SK-N-SH (cell line): ENCODE measurements around the gene ADAMTS3.

Source experiments
- EP300 ChIP-seq, 2 experiments: IDR thresholded peaks; 2 replicates each; pipeline versions ENCODE4 v1.4.0 to v1.6.1; 2012; ENCODE audit warnings: borderline replicate concordance in 1 of 2, low read depth in 1 of 2, low read length in 1 of 2
- EZH2phosphoT487 ChIP-seq: fragments of 200-600 bp; sonication (generic); IDR thresholded peaks from 2 replicates; pipeline ENCODE4 v1.6.1; 2017; ENCODE audit warnings: low read depth, mixed run types, mild to moderate bottlenecking, antibody characterized with exemption, moderate library complexity, borderline replicate concordance
- POLR2AphosphoS5 ChIP-seq: IDR thresholded peaks from 2 replicates; pipeline ENCODE4 v1.6.1; 2012; ENCODE audit warnings: low read depth, low read length
- RAD21 ChIP-seq: IDR thresholded peaks from 2 replicates; pipeline ENCODE4 v1.6.1; 2012; ENCODE audit warnings: mild to moderate bottlenecking, low read length
- RCOR1 ChIP-seq: fragments of 150-350 bp; IDR thresholded peaks from 2 replicates; pipeline ENCODE4 v1.6.1; 2017; ENCODE audit warnings: antibody characterized with exemption, low read length
- SIN3A ChIP-seq: IDR thresholded peaks from 2 replicates; pipeline ENCODE4 v1.6.1; 2012; ENCODE audit warnings: low read depth, mild to moderate bottlenecking, low read length, moderate library complexity, borderline replicate concordance
- TCF12 ChIP-seq: IDR thresholded peaks from 2 replicates; pipeline ENCODE4 v1.4.0; 2012
- TEAD4 ChIP-seq: IDR thresholded peaks from 2 replicates; pipeline ENCODE4 v1.4.0; 2012; ENCODE audit warnings: mild to moderate bottlenecking, borderline replicate concordance; ENCODE audit not compliant: insufficient read depth
- TF ChIP-seq, protein P1 (sequence below): IDR thresholded peaks from 2 replicates; pipeline ENCODE4 v1.4.0; 2012; ENCODE audit warnings: low read depth
- TF ChIP-seq, protein P2 (sequence below): fragments of 200-600 bp; sonication (generic); IDR thresholded peaks from 2 replicates; pipeline ENCODE4 v1.6.1; 2017; ENCODE audit warnings: antibody characterized with exemption, mild to moderate bottlenecking, moderate library complexity
- TF ChIP-seq, protein P3 (sequence below): IDR thresholded peaks from 2 replicates; pipeline ENCODE4 v1.6.1; 2012; ENCODE audit warnings: mild to moderate bottlenecking, low read depth, low read length, moderate library complexity

DNA sequence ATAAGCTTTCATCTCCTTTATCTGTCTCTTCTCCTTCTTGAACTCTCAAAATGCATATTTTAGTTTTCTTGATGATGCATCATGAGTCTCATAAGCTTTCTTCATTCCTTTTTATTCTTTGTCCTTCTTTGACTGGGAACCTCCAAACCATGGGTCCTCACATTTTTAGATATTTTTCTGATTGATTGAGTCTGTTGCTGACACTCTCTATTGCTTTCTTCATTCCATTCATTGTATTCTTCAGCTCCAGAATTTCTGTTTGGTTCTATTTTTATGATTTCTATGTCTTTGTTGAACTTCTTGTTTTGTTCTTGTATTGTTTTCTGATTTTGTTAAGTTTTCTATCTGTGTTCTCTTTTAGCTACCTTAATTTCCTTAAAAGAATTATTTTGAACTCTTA, 74.9 kb downstream of the ADAMTS3 start:
- TF ChIP-seq EZH2phosphoT487 (no peak), POLR2AphosphoS5 (no peak), TCF12 (no peak), TEAD4 (no peak), EP300 (IDR thresholded peaks at IDR 0.05; ENCODE audit: borderline replicate concordance in 1 of 2, low read depth in 1 of 2, low read length in 1 of 2) (no peak), RCOR1 (no peak), SIN3A (no peak), RAD21 (no peak)
- TF ChIP-seq, protein P1, sequence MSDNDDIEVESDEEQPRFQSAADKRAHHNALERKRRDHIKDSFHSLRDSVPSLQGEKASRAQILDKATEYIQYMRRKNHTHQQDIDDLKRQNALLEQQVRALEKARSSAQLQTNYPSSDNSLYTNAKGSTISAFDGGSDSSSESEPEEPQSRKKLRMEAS: no peak
- TF ChIP-seq, protein P2, sequence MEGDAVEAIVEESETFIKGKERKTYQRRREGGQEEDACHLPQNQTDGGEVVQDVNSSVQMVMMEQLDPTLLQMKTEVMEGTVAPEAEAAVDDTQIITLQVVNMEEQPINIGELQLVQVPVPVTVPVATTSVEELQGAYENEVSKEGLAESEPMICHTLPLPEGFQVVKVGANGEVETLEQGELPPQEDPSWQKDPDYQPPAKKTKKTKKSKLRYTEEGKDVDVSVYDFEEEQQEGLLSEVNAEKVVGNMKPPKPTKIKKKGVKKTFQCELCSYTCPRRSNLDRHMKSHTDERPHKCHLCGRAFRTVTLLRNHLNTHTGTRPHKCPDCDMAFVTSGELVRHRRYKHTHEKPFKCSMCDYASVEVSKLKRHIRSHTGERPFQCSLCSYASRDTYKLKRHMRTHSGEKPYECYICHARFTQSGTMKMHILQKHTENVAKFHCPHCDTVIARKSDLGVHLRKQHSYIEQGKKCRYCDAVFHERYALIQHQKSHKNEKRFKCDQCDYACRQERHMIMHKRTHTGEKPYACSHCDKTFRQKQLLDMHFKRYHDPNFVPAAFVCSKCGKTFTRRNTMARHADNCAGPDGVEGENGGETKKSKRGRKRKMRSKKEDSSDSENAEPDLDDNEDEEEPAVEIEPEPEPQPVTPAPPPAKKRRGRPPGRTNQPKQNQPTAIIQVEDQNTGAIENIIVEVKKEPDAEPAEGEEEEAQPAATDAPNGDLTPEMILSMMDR: no peak
- TF ChIP-seq, protein P3, sequence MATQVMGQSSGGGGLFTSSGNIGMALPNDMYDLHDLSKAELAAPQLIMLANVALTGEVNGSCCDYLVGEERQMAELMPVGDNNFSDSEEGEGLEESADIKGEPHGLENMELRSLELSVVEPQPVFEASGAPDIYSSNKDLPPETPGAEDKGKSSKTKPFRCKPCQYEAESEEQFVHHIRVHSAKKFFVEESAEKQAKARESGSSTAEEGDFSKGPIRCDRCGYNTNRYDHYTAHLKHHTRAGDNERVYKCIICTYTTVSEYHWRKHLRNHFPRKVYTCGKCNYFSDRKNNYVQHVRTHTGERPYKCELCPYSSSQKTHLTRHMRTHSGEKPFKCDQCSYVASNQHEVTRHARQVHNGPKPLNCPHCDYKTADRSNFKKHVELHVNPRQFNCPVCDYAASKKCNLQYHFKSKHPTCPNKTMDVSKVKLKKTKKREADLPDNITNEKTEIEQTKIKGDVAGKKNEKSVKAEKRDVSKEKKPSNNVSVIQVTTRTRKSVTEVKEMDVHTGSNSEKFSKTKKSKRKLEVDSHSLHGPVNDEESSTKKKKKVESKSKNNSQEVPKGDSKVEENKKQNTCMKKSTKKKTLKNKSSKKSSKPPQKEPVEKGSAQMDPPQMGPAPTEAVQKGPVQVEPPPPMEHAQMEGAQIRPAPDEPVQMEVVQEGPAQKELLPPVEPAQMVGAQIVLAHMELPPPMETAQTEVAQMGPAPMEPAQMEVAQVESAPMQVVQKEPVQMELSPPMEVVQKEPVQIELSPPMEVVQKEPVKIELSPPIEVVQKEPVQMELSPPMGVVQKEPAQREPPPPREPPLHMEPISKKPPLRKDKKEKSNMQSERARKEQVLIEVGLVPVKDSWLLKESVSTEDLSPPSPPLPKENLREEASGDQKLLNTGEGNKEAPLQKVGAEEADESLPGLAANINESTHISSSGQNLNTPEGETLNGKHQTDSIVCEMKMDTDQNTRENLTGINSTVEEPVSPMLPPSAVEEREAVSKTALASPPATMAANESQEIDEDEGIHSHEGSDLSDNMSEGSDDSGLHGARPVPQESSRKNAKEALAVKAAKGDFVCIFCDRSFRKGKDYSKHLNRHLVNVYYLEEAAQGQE: no peak
